Measurements from ENCODE around the gene NR4A3. TPM values are rescaled to one million over a fixed set of nuclear protein-coding genes. Genes with fewer than 3 reads are reported as not detected.

The NR4A3 gene
- total and polyA plus RNA-seq, 2 experiments from 2014 or later: 0.10 to 0.17 TPM

DNA sequence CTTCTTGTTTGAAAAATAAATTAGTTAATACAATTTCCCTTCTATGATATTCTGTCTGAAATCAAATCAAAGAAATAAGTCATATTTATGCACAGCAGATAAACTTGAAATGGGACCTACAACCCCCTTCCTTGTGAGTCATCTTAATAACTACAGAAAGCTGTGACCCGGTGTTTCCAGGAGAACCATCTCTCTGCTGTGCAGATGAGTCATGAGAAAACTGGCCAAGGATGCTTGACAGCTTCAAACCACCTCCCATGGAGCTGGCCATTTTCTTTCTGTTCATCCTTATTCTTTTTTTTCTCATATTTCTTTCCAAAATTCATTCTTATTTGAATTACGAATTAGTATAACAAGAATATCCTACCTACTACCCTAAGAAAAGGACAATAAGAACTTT lies 43.4 kb upstream of the NR4A3 start (continued):
- TF ChIP-seq, protein P1, sequence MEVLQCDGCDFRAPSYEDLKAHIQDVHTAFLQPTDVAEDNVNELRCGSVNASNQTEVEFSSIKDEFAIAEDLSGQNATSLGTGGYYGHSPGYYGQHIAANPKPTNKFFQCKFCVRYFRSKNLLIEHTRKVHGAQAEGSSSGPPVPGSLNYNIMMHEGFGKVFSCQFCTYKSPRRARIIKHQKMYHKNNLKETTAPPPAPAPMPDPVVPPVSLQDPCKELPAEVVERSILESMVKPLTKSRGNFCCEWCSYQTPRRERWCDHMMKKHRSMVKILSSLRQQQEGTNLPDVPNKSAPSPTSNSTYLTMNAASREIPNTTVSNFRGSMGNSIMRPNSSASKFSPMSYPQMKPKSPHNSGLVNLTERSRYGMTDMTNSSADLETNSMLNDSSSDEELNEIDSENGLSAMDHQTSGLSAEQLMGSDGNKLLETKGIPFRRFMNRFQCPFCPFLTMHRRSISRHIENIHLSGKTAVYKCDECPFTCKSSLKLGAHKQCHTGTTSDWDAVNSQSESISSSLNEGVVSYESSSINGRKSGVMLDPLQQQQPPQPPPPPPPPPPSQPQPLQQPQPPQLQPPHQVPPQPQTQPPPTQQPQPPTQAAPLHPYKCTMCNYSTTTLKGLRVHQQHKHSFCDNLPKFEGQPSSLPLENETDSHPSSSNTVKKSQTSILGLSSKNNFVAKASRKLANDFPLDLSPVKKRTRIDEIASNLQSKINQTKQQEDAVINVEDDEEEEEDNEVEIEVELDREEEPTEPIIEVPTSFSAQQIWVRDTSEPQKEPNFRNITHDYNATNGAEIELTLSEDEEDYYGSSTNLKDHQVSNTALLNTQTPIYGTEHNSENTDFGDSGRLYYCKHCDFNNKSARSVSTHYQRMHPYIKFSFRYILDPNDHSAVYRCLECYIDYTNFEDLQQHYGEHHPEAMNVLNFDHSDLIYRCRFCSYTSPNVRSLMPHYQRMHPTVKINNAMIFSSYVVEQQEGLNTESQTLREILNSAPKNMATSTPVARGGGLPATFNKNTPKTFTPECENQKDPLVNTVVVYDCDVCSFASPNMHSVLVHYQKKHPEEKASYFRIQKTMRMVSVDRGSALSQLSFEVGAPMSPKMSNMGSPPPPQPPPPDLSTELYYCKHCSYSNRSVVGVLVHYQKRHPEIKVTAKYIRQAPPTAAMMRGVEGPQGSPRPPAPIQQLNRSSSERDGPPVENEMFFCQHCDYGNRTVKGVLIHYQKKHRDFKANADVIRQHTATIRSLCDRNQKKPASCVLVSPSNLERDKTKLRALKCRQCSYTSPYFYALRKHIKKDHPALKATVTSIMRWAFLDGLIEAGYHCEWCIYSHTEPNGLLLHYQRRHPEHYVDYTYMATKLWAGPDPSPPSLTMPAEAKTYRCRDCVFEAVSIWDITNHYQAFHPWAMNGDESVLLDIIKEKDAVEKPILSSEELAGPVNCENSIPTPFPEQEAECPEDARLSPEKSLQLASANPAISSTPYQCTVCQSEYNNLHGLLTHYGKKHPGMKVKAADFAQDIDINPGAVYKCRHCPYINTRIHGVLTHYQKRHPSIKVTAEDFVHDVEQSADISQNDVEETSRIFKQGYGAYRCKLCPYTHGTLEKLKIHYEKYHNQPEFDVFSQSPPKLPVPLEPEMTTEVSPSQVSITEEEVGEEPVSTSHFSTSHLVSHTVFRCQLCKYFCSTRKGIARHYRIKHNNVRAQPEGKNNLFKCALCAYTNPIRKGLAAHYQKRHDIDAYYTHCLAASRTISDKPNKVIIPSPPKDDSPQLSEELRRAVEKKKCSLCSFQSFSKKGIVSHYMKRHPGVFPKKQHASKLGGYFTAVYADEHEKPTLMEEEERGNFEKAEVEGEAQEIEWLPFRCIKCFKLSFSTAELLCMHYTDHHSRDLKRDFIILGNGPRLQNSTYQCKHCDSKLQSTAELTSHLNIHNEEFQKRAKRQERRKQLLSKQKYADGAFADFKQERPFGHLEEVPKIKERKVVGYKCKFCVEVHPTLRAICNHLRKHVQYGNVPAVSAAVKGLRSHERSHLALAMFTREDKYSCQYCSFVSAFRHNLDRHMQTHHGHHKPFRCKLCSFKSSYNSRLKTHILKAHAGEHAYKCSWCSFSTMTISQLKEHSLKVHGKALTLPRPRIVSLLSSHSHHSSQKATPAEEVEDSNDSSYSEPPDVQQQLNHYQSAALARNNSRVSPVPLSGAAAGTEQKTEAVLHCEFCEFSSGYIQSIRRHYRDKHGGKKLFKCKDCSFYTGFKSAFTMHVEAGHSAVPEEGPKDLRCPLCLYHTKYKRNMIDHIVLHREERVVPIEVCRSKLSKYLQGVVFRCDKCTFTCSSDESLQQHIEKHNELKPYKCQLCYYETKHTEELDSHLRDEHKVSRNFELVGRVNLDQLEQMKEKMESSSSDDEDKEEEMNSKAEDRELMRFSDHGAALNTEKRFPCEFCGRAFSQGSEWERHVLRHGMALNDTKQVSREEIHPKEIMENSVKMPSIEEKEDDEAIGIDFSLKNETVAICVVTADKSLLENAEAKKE (CRISPR knock-in tag; IDR thresholded peaks at IDR 0.05): no peak
- TF ChIP-seq EZH2 (IDR thresholded peaks at IDR 0.05; ENCODE audit: low read depth, unreplicated experiment): no peak

DNA sequence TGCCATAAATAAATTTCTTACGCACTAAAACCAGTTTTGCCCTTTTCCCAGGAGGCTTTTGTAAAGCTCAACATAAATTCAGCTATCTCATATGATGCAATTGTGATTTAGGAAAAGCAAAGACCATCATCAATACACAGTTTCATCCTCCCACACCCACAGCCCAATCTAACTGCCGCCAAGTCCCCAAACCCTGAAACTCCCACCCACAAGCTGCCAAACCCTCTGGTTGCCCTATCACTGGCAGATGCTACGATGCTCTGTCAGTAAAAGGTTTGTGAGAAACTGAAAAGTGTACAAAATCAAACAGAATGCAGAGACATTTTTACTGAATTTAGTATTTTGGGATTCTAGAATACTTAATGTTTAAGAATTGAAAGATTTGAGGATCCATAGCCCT lies 42.8 kb upstream of the NR4A3 start:
- H2AFZ ChIP-seq: no peak overlapping the region
- Mint-ChIP-seq H3K9me3 (no peaks in the 10 kb centered on the region), H3K4me3 (no peak overlapping the region), H3K36me3 (ENCODE audit: low read depth) (no peaks in the 10 kb centered on the region), H3K4me1 (peaks cover 9% of the 10 kb centered on the region), H3K27ac (no peak overlapping the region), H3K27me3 (ENCODE audit: insufficient read depth, low read depth, poor library complexity) (no peaks in the 10 kb centered on the region)
- no peaks in the 10 kb centered on the region for H3F3A ChIP-seq (replicated peaks; ENCODE audit: low read depth)
- no peak overlapping the region for H3K4me2 ChIP-seq
- TF ChIP-seq EZH2phosphoT487 (IDR thresholded peaks at IDR 0.05; ENCODE audit: unreplicated experiment) (no peak), EZH2 (IDR thresholded peaks at IDR 0.05; ENCODE audit: low read depth, unreplicated experiment) (no peak), STAT1 (IDR thresholded peaks at IDR 0.05; ENCODE audit: unreplicated experiment) (no peak), ZNF331 (CRISPR knock-in tag; IDR thresholded peaks at IDR 0.05; ENCODE audit: low read depth) (no peak), POLR2AphosphoS5 (IDR thresholded peaks at IDR 0.05; ENCODE audit: low read depth) (no peak), NANOG (IDR thresholded peaks at IDR 0.05; ENCODE audit: borderline replicate concordance) (no peak), JUNB (IDR thresholded peaks at IDR 0.05; ENCODE audit: unreplicated experiment) (no peak), ZNF114 (CRISPR knock-in tag; IDR thresholded peaks at IDR 0.05) (no peak), CREB1 (CRISPR knock-in tag; IDR thresholded peaks at IDR 0.05; ENCODE audit: low read depth) (no peak)
- TF ChIP-seq, protein P2, sequence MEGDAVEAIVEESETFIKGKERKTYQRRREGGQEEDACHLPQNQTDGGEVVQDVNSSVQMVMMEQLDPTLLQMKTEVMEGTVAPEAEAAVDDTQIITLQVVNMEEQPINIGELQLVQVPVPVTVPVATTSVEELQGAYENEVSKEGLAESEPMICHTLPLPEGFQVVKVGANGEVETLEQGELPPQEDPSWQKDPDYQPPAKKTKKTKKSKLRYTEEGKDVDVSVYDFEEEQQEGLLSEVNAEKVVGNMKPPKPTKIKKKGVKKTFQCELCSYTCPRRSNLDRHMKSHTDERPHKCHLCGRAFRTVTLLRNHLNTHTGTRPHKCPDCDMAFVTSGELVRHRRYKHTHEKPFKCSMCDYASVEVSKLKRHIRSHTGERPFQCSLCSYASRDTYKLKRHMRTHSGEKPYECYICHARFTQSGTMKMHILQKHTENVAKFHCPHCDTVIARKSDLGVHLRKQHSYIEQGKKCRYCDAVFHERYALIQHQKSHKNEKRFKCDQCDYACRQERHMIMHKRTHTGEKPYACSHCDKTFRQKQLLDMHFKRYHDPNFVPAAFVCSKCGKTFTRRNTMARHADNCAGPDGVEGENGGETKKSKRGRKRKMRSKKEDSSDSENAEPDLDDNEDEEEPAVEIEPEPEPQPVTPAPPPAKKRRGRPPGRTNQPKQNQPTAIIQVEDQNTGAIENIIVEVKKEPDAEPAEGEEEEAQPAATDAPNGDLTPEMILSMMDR (conservative IDR thresholded peaks at IDR 0.05; ENCODE audit: low read depth in 2 of 2): no peak
- TF ChIP-seq, protein P3, sequence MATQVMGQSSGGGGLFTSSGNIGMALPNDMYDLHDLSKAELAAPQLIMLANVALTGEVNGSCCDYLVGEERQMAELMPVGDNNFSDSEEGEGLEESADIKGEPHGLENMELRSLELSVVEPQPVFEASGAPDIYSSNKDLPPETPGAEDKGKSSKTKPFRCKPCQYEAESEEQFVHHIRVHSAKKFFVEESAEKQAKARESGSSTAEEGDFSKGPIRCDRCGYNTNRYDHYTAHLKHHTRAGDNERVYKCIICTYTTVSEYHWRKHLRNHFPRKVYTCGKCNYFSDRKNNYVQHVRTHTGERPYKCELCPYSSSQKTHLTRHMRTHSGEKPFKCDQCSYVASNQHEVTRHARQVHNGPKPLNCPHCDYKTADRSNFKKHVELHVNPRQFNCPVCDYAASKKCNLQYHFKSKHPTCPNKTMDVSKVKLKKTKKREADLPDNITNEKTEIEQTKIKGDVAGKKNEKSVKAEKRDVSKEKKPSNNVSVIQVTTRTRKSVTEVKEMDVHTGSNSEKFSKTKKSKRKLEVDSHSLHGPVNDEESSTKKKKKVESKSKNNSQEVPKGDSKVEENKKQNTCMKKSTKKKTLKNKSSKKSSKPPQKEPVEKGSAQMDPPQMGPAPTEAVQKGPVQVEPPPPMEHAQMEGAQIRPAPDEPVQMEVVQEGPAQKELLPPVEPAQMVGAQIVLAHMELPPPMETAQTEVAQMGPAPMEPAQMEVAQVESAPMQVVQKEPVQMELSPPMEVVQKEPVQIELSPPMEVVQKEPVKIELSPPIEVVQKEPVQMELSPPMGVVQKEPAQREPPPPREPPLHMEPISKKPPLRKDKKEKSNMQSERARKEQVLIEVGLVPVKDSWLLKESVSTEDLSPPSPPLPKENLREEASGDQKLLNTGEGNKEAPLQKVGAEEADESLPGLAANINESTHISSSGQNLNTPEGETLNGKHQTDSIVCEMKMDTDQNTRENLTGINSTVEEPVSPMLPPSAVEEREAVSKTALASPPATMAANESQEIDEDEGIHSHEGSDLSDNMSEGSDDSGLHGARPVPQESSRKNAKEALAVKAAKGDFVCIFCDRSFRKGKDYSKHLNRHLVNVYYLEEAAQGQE (IDR thresholded peaks at IDR 0.05; ENCODE audit: unreplicated experiment): no peak
- no peaks in the 10 kb centered on the region for H3K79me2 ChIP-seq (replicated peaks; ENCODE audit: insufficient read depth)
- H3K9me2 ChIP-seq (ENCODE audit: insufficient read depth): 0 out of 2 replicates have a peak, but pooled peaks cover 4% of the 10 kb centered on the region
- no peaks in the 10 kb centered on the region for H3K27me3 ChIP-seq (ENCODE audit: insufficient read depth)
- no peak overlapping the region for H3K4me3 ChIP-seq
- no peak overlapping the region for H3K27ac ChIP-seq (ENCODE audit: low read depth)
- no peaks in the 10 kb centered on the region for H3K36me3 ChIP-seq (ENCODE audit: insufficient read depth)
- ATAC-seq: no peak
- no peak for DNase-seq (ENCODE audit: low spot score)
- peaks cover 8% of the 10 kb centered on the region for H3K4me1 ChIP-seq (ENCODE audit: insufficient read depth)
- H4K20me1 ChIP-seq (replicated peaks; ENCODE audit: insufficient read depth): no peaks in the 10 kb centered on the region

Measured in GM23338 (cell line).